H54 (cell line): ENCODE data around the gene CAPN1.
"Not testable (repeated sequence)": the region's sequence is repeated elsewhere in the genome, so short reads cannot be mapped to it uniquely, and the experiment has no call there.

Experiments used
- DNase-seq: peaks from one replicate; pipeline ENCODE4 v3.0.0; 2011; ENCODE audit warnings: low spot score, mixed read lengths; ENCODE audit not compliant: insufficient read length
- FAIRE-seq: peaks from 3 replicates; lab custom pipeline; 2011; peaks lifted over from hg19 to GRCh38; lab: Jason Lieb, UNC
- POLR2A ChIP-seq: IDR thresholded peaks from 2 replicates; pipeline ENCODE4 v1.6.1; 2011; ENCODE audit warnings: low read depth, mild to moderate bottlenecking, low read length

CAPN1 gene

DNA sequence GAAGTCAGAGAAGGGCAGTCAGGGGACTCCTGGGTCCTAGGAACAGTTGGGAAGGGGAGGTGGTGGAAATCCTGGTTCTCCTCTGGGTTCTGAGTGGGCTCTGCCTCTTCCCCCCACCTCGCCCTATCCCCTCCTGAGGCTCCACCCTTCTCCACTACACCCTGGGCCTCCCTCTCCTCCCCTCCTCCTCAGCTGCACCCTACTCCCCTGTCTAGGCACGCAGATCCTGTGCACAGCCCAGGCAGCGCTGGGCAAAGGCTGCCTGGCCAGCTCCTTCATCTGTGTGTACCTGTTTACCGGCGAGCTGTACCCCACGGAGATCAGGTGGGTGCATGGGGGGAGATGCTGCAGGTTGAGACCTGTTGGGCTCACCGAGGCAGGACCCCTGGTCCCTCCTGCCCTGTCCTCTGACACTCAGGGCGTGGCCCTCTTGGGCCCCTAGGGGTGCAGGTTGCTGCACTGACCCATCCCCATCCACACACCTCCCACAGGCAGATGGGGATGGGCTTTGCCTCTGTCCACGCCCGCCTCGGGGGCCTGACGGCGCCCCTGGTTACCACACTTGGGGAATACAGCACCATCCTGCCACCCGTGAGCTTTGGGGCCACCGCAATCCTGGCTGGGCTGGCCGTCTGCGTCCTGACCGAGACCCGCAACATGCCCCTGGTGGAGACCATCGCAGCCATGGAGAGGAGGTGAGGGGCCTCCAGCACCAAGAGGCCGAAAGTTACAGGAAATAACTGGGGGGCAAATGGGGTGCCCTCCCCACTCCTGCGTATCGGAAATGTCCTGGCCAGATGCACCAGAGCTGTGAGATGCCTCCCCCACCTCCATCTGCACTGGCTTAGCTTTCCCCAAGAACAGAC lies 54.7 kb downstream of the CAPN1 start:
- no peak for FAIRE-seq
- no peak for DNase-seq
- TF ChIP-seq POLR2A = no peak

DNA sequence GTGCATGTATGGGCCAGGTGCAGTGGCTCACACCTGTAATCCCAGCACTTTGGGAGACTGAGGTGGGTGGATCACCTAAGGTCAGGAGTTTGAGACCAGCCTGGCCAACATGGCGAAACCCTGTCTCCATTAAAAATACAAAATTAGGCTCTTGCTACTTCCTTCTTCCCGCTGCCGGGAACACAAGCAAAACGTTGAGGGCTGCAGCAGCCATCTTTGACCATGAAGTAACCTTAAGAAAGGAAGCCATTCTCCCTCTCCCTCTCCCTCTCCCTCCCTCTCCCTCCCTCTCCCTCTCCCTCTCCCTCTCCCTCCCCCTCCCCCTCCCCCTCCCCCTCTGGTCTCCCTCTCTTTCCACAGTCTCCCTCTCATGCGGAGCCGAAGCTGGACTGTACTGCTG lies 56.6 kb downstream of the CAPN1 start:
- DNase-seq, FAIRE-seq: not testable (repeated sequence)

DNA sequence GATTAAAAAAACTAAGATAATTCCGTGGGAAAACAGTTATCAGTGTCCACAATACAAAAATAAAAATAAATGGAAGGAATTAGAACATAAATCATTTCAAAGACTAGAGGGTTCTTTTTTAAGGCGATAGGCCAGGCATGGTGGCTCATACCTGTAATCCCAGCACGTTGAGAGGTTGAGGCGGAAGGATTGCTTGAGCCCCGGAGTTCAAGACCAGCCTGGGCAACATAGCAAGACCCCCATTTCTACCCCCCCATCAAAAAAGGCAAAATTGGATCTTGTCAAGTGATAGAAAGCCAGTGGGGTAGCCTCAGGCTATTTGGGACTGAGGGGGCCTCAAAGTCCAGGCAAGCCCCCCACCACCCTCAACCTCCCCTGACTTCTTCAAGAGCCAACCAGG lies 59.4 kb downstream of the CAPN1 start:
- no peak for DNase-seq
- no peak for TF ChIP-seq POLR2A
- no peak for FAIRE-seq

DNA sequence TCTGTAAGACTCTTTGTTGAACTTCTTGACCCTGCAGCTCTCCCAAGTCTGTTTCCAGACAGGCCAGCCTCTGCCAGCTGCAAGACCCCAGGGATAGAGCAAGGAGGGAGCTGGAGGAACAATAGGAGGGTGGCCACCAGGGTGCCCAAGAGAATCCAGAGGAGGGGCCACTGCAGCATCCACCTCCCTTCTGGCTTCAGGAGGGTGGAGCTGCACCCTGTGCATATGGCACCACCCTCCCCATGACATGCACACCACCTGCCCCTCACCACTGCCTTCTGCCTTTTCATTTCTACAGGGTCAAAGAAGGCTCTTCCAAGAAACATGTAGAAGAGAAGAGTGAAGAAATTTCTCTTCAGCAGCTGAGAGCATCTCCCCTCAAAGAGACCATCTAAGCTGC lies 60.0 kb downstream of the CAPN1 start:
- FAIRE-seq (no peak), DNase-seq (no peak)
- no peak for TF ChIP-seq POLR2A

DNA sequence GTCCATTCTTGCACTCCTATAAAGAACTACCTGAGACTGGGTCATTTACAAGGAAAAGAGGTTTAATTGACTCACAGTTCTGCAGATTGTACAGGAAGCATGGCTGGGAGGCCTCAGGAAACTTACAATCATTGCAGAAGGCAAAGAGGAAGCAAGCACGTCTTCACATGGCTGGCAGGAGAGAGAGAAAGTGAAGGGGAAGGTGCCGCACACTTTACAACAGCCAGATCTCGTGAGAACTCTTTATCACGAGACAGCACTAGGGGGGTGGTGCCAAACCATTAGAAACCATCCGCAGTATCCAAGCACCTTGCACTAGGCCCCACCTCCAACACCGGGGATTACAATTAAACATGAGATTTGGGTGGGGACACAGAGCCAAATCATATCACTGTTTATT lies 60.7 kb downstream of the CAPN1 start:
- FAIRE-seq (no peak), DNase-seq (no peak)
- TF ChIP-seq POLR2A = no peak

DNA sequence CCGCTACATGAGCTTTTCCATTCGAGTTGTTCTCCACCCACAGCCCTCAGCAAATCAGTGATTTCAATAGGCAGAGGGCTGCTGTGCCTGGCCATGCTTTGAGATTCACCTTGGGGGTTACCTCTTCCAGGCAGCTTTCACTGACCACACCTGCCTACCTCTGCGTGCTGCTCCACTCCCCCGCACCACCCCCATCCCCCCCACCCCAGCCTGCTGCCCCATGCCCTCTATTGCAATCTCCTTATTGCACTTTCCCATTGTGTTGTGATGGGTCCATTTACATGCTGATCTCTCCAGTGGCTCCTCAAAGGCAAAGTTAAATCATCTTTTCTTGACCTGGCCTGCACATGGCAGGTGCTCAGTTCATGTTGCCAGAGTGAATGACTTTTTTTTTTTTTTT lies 62.1 kb downstream of the CAPN1 start:
- FAIRE-seq (no peak), DNase-seq (no peak)
- no peak for TF ChIP-seq POLR2A

DNA sequence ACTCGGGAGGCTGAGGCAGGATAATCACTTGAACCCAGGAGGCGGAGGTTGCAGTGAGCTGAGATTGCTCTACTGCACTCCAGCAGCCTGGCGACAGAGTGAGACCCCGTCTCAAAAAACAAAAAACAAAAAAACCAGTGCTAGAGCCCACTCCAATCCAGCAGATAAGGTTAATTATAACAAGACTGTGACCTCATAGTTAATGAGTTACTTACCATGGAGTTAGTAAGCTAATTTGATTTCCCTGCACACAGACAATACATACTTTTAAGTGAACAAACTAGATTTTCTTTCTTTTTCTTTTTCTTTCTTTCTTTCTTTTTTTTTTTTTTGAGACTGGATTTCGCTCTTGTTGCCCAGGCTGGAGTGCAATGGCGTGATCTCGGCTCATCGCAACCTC lies 63.3 kb downstream of the CAPN1 start:
- not testable (repeated sequence) for DNase-seq, FAIRE-seq

DNA sequence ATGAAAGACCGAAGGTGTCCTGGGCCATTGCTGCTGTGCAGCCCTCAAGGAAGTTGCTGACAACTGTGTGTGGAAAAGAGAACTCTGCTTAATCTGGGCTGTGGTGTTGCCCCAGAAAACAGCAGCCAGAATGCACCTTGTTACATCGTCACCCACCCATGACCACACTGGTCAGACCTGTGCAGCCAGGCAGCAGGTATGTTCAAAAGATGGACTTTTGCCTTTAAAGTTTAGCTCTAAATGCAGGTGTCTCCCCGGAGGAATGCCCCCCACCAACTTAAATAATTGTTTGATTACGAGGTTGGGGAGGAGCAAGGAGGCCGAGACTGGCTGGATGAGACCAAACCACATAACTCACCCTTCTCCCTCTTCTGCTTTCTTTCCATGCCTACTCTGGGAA lies 64.8 kb downstream of the CAPN1 start:
- TF ChIP-seq POLR2A = no peak
- FAIRE-seq = no peak
- DNase-seq = no peak

DNA sequence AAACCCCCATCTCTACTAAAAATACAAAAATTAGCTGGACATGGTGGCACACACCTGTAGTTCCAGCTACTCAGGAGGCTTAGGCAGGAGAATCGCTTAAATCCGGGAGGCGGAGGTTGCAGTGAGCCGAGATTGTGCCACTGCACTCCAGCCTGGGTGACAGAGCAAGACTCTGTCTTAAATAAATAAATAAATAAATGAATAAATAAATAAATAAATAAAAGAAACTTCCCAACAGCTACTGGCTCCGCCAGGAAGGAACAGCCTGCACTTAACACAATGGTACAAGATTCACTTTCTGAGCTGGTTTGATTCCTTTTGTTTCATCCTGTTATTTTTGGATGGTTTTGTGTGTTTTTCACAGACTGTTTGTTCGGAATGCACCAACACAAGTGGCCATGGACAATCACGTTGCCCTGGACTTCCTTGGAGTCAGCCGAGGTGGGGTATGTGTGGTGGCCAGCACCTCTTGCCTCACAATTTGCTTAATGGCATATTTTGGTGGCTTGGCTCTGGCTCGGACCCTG lies 66.5 kb downstream of the CAPN1 start:
- not testable (repeated sequence) for DNase-seq, FAIRE-seq

DNA sequence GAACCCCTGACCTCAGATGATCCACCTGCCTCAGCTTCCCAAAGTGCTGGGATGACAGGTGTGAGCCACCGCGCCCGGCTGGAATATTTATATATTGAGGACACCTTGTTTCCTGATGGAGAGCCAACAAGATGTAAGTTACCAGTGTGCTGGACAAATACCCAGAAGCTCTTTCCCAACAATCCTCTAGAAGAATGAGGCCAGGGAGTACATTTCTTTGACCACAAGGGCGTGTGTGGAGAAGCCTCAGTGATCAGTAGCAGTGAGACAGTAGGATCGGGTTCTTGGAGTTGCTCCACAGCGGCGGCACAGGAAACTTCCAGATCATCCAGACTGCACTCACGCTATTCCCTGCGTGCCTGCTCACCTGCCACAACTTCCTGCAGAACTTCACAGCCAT lies 69.7 kb downstream of the CAPN1 start:
- TF ChIP-seq POLR2A = no peak
- FAIRE-seq = no peak
- no peak for DNase-seq

DNA sequence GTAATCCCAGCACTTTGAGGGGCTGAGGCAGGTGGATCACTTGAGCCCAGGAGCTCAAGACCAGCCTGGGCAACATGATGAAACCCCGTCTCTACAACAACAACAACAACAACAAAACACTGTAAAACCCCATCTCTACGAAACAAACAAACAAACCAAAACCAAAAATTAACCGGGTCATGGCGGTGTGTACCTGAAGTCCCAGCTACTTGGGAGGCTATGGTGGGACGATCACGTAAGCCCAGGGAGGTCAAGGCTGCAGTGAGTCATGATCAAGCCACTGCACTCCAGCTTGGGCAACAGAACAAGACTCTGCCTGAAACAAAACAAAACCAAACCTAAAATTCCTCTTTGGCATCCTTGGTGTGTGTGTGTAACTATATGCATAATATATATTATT lies 73.0 kb downstream of the CAPN1 start:
- FAIRE-seq = no peak
- TF ChIP-seq POLR2A = no peak

DNA sequence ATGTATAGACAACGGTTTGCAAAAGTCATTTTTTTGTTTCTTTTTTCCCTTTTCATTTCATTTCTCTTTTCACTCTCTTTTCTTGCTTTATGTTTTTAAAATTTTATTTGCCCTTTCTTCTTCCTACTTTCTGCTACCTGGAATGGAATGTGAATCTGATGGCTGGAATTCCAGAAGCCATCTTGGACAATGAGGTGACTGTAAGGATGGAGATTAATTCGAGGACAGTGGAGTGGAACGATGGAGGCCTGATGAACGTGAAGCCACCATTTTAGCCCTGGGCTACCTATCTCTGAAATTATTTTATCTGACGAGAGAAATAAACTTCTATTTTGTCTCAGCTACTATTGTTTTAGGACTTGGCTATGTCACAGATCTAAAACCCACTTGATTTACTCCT lies 77.3 kb downstream of the CAPN1 start:
- FAIRE-seq (no peak), DNase-seq (no peak)
- no peak for TF ChIP-seq POLR2A

More for the DNA sequence above, 73.0 kb downstream of the CAPN1 start:
- DNase-seq = no peak

DNA sequence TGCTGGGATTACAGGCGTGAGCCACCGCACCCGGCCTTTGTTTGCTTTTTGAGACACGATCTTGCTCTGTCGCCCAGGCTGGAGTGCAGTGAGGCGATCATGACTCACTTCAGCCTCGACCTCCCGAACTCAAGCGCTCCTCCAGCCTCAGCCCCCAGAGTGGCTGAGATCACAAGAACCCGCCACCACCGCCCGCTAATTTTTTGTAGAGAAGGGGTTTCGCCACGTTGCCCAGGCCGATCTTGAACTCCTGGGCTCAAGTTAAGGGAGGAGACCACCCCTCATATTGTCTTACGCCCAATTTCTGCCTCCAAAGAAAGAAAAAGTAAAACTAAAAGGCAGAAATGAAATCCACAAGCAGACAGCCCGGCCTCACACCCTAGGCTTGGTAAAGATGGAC lies 78.6 kb downstream of the CAPN1 start:
- FAIRE-seq (no peak), DNase-seq (no peak)
- no peak for TF ChIP-seq POLR2A

DNA sequence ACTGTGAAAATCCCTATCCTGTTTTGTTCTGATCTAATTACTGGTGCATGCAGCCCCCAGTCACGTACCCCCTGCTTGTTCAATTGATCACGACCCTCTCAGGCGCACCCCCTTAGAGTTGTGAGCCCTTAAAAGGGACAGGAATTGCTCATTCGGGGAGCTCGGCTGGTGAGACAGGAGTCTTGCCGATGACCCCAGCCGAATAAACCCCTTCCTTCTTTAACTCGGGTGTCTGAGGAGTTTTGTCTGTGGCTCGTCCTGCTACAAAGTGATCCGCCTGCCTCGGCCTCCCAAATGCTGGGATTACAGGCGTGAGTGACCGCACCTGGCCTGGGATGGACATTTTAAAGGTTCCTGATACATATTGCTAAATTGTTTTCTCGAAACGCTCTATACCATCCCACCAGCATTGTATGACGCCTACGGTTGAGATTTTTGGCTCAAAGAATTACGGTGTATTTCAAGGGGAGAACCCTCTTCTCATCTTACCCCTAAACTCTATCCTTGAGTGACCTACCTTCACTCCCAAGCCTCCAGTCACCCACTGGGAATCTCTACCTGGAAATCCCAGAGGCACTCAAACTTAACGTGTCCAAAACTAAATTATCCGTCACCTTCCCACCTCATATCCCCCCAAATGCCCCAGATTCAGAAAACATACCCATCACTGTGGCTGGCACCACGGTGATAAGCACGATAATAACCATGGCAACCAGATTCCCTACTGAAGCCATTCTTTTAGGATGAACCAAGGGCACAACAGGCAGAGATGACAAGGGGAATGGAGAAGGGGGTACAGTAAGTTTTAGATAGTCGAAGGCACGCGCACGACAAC lies 79.2 kb downstream of the CAPN1 start:
- DNase-seq (no peak), FAIRE-seq (no peak)
- no peak for TF ChIP-seq POLR2A
